ENCODE results near the gene DDX23. TPM values are rescaled to one million over a fixed set of nuclear protein-coding genes. Genes with fewer than 3 reads are reported as not detected.

Gene DDX23
- total RNA-seq, 2 experiments from 2014 or later, result 69.4 to 76.5 TPM

DNA sequence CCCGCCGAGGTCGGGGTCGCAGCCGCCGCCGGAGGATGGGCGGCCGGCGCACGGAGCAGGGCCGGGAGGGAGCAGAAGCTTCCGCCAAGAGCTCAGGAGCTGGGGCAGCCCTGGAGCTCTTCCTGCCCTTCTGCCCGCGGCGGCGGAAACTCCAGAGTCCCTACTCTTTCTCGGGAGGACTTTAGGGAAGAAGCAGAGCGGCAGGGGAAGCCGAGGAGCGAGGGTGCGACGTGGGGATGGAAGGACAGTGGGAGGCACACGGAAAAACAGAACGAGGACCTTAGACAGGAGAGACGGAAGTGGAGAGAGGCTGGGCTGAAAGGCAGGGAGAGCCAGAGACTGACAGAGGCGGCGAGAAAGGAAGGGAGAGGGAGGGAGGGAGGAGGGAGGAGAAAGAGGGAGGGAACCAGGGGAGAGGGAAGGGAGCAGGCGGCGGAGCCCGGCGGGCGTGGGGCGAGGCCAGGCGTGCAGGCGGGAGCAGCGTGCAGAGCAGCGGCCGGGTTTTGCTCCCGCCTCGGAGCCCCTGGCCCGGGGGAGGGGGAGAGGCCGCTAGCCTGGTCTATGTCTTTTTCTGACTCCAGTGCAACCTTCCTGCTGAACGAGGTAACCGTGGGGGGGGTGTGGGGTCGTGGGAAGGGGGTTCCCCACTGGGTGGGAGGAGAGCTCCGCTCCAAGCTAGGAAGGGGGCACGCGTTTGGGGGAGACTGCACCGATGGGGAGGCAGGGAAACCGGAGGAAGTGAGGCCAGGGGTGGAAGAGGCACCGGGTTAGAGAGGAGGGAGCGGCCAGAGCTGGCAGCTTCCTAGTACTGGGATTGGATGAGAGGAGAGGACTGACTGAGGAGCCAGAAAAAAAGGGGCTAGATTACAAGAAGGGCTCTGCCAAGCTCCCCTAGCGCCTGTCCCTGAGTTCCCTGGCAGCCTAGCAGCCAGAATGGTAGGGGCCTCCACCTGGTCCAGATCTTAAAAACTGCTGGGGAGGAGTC, 36.5 kb downstream of the DDX23 start:
- TF ChIP-seq, protein P1, sequence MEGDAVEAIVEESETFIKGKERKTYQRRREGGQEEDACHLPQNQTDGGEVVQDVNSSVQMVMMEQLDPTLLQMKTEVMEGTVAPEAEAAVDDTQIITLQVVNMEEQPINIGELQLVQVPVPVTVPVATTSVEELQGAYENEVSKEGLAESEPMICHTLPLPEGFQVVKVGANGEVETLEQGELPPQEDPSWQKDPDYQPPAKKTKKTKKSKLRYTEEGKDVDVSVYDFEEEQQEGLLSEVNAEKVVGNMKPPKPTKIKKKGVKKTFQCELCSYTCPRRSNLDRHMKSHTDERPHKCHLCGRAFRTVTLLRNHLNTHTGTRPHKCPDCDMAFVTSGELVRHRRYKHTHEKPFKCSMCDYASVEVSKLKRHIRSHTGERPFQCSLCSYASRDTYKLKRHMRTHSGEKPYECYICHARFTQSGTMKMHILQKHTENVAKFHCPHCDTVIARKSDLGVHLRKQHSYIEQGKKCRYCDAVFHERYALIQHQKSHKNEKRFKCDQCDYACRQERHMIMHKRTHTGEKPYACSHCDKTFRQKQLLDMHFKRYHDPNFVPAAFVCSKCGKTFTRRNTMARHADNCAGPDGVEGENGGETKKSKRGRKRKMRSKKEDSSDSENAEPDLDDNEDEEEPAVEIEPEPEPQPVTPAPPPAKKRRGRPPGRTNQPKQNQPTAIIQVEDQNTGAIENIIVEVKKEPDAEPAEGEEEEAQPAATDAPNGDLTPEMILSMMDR (IDR thresholded peaks at IDR 0.05), result no peak
- H3K27me3 Mint-ChIP-seq, result no peaks in the 10 kb centered on the region
- intact Hi-C loops (cut with DNase I, micrococcal nuclease), result no loop called here
- no peaks in the 10 kb centered on the region for H3K9me3 Mint-ChIP-seq
- no peaks in the 10 kb centered on the region for H3K36me3 Mint-ChIP-seq (ENCODE audit: low read depth)
- peaks cover 44% of the 10 kb centered on the region for H3K4me1 Mint-ChIP-seq (ENCODE audit: low read depth)
- Histone ChIP-seq H3K36me3 (ENCODE audit: insufficient read depth, low read length) (no peaks in the 10 kb centered on the region), H3K27ac (ENCODE audit: low read depth in 1 of 2, low read length in 2 of 2) (no peak overlapping the region), H3K27me3 (ENCODE audit: control insufficient read depth in 1 of 2, insufficient read depth in 2 of 2, low read length in 2 of 2) (no peaks in the 10 kb centered on the region), H3K4me1 (ENCODE audit: insufficient read depth, low read length) (peaks cover 51% of the 10 kb centered on the region), H3K4me3 (ENCODE audit: low read length) (peak overlapping the region; percentile 76), H3K9me3 (ENCODE audit: control insufficient read depth in 1 of 2, insufficient read depth in 1 of 2, low read length in 2 of 2) (no peaks in the 10 kb centered on the region)
- ChIA-PET CTCF (interaction anchor here (0.6 to 2.2 kb wide), 16 partner anchors 8 to 1296 kb away, joined by 3 to 11 read pairs (median 4); partner anchors contain the start of gene DDX23), POLR2A (interaction anchor here (1.0 to 2.7 kb wide), 5 partner anchors 12 to 316 kb away, joined by 4 to 16 read pairs (median 4); partner anchors contain the start of genes CCNT1, DDX23, KANSL2 and TUBA1B)
- DNase-seq (peak in 7 of 14 experiments; percentile 2 to 58 (median 22)), ATAC-seq (ENCODE audit: poor library complexity) (peak; percentile 30)
- H3K27ac Mint-ChIP-seq, result no peak overlapping the region
- H3K4me3 Mint-ChIP-seq, result peak overlapping the region; percentile 94

- no peaks in the 10 kb centered on the region for H3K27me3 Mint-ChIP-seq
- H3K27me3 ChIP-seq (ENCODE audit: control insufficient read depth in 1 of 2, insufficient read depth in 2 of 2, low read length in 2 of 2), result no peaks in the 10 kb centered on the region
- DNase-seq (peak; percentile 45 to 87 (median 66)), ATAC-seq (ENCODE audit: poor library complexity) (peak; percentile 51)
- peaks cover 44% of the 10 kb centered on the region for H3K4me1 Mint-ChIP-seq (ENCODE audit: low read depth)
- H3K27ac ChIP-seq (ENCODE audit: low read depth in 1 of 2, low read length in 2 of 2), result peak overlapping the region in 1 of 2 donors; percentile 24
- peaks cover 51% of the 10 kb centered on the region for H3K4me1 ChIP-seq (ENCODE audit: insufficient read depth, low read length)
- intact Hi-C loops (cut with DNase I, micrococcal nuclease), result no loop called here
- H3K4me3 ChIP-seq (ENCODE audit: low read length), result peak overlapping the region; percentile 76
- H3K4me3 Mint-ChIP-seq, result peak overlapping the region; percentile 94
- no peaks in the 10 kb centered on the region for H3K9me3 ChIP-seq (ENCODE audit: control insufficient read depth in 1 of 2, insufficient read depth in 1 of 2, low read length in 2 of 2)
- H3K27ac Mint-ChIP-seq, result no peak overlapping the region
- CTCF ChIA-PET, result interaction anchor here (0.6 to 2.2 kb wide), 17 partner anchors 9 to 1297 kb away, joined by 3 to 11 read pairs (median 3); partner anchors contain the start of gene DDX23
- POLR2A ChIA-PET, result interaction anchor here (1.0 to 2.7 kb wide), 5 partner anchors 13 to 317 kb away, joined by 4 to 16 read pairs (median 4); partner anchors contain the start of genes CCNT1, DDX23, KANSL2 and TUBA1B
- TF ChIP-seq, protein P1 (IDR thresholded peaks at IDR 0.05), result peak; percentile 90
- no peaks in the 10 kb centered on the region for H3K36me3 ChIP-seq (ENCODE audit: insufficient read depth, low read length)
- H3K36me3 Mint-ChIP-seq (ENCODE audit: low read depth), result no peaks in the 10 kb centered on the region
- H3K9me3 Mint-ChIP-seq, result no peaks in the 10 kb centered on the region
Observed at GRCh38 chr12:48814262-48815125, 37.5 kb downstream of the DDX23 start.
